Activated T-helper 2 cell treated with anti-CD3 and anti-CD28 coated beads, Interferon-gamma antibody, Interleukin-2, Interleukin-4, amounts not matched to agents 10 μg/mL and 5 μg/mL and 100 μg/mL, durations not matched to agents 14 hours and 24 hours and 36 hours (primary cell): ENCODE data around the gene LRPPRC. TPM values are rescaled to one million over a fixed set of nuclear protein-coding genes. Genes with fewer than 3 reads are reported as not detected.

Experiments
- DNase-seq: peaks from one replicate; pipeline ENCODE4 v3.0.0; 2021; ENCODE audit warnings: low spot score
- H3K27ac Mint-ChIP-seq: one replicate; pipeline ENCODE4 v1.8.0; 2021; ENCODE audit warnings: mixed read lengths
- H3K27me3 Mint-ChIP-seq: one replicate; pipeline ENCODE4 v1.8.0; 2021; ENCODE audit warnings: low read depth, mixed read lengths
- H3K36me3 Mint-ChIP-seq: one replicate; pipeline ENCODE4 v1.8.0; 2021; ENCODE audit warnings: low read depth, mixed read lengths
- H3K4me1 Mint-ChIP-seq: one replicate; pipeline ENCODE4 v1.8.0; 2021; ENCODE audit warnings: low read depth, mixed read lengths
- H3K4me3 Mint-ChIP-seq: one replicate; pipeline ENCODE4 v1.8.0; 2021; ENCODE audit warnings: low read depth, mild to moderate bottlenecking, moderate library complexity, mixed read lengths
- H3K9me3 Mint-ChIP-seq: one replicate; pipeline ENCODE4 v1.8.0; 2021; ENCODE audit warnings: mixed read lengths
- intact Hi-C: fragments of 100-400 bp; cut with micrococcal nuclease; formaldehyde crosslinking; loops from one replicate; pipeline ENCODE4 v1.15.1; 2023
- total RNA-seq: library from RNA; stranded (reverse); gene quantifications from 2 replicates; pipeline ENCODE4 v1.2.3, GENCODE V29; 2022

Gene LRPPRC
- total RNA-seq, 1 donor from 2014 or later: 161 TPM

- no peaks in the 10 kb centered on the region for H3K9me3 Mint-ChIP-seq
- intact Hi-C loops: no loop called here
- H3K4me1 Mint-ChIP-seq: no peaks in the 10 kb centered on the region
- H3K4me3 Mint-ChIP-seq: no peak overlapping the region
- no peak for DNase-seq
- peaks cover 3% of the 10 kb centered on the region for H3K27me3 Mint-ChIP-seq
- no peak overlapping the region for H3K27ac Mint-ChIP-seq
- H3K36me3 Mint-ChIP-seq: no peaks in the 10 kb centered on the region
Measured at GRCh38 chr2:43842866-43843226, 152.9 kb downstream of the LRPPRC start.

GRCh38 chr2:43841949-43842865 lies 153.6 kb downstream of the LRPPRC start:
- intact Hi-C loops: no loop called here
- Mint-ChIP-seq H3K27ac (no peak overlapping the region), H3K4me3 (no peak overlapping the region), H3K27me3 (peaks cover 3% of the 10 kb centered on the region), H3K36me3 (no peaks in the 10 kb centered on the region), H3K4me1 (no peaks in the 10 kb centered on the region), H3K9me3 (no peaks in the 10 kb centered on the region)
- DNase-seq: no peak

GRCh38 chr2:43840965-43841364 lies 154.8 kb downstream of the LRPPRC start:
- H3K27ac Mint-ChIP-seq: no peak overlapping the region
- H3K27me3 Mint-ChIP-seq: no peaks in the 10 kb centered on the region
- DNase-seq: no peak
- no peak overlapping the region for H3K4me3 Mint-ChIP-seq
- intact Hi-C loops: no loop called here
- H3K9me3 Mint-ChIP-seq: no peaks in the 10 kb centered on the region
- no peaks in the 10 kb centered on the region for H3K4me1 Mint-ChIP-seq
- no peaks in the 10 kb centered on the region for H3K36me3 Mint-ChIP-seq

GRCh38 chr2:43839776-43840564 lies 155.8 kb downstream of the LRPPRC start:
- Mint-ChIP-seq H3K9me3 (no peaks in the 10 kb centered on the region), H3K4me3 (no peak overlapping the region), H3K36me3 (no peaks in the 10 kb centered on the region), H3K27me3 (no peaks in the 10 kb centered on the region), H3K4me1 (no peaks in the 10 kb centered on the region), H3K27ac (no peak overlapping the region)
- intact Hi-C loops: no loop called here
- DNase-seq: no peak

GRCh38 chr2:43838560-43839267 lies 157.1 kb downstream of the LRPPRC start, which contains the start of the genes ABCG5 and ABCG8:
Gene ABCG5, minus strand, starts transcription at chr2:43838839. Its CDS starts 160 bp downstream, at chr2:43838679.
Gene ABCG8, plus strand, starts transcription at chr2:43838971. Its CDS starts 83 bp downstream, at chr2:43839054.
- Mint-ChIP-seq H3K4me3 (no peak within 1 kb of the TSS), H3K9me3 (no peaks in the 10 kb centered on the region), H3K27ac (no peak within 1 kb of the TSS), H3K4me1 (no peaks in the 10 kb centered on the region), H3K36me3 (no peaks in the 10 kb centered on the region), H3K27me3 (no peaks in the 10 kb centered on the region)
- no peak for DNase-seq
- intact Hi-C loops: no loop called here

- Mint-ChIP-seq H3K9me3 (no peaks in the 10 kb centered on the region), H3K4me1 (no peaks in the 10 kb centered on the region), H3K4me3 (no peak overlapping the region), H3K27me3 (no peaks in the 10 kb centered on the region), H3K27ac (no peak overlapping the region), H3K36me3 (no peaks in the 10 kb centered on the region)
- intact Hi-C loops: no loop called here
- no peak for DNase-seq
Measured at GRCh38 chr2:43837831-43838559, 157.8 kb downstream of the LRPPRC start.

GRCh38 chr2:43837033-43837432 lies 158.8 kb downstream of the LRPPRC start:
- Mint-ChIP-seq H3K27me3 (no peaks in the 10 kb centered on the region), H3K36me3 (no peaks in the 10 kb centered on the region), H3K9me3 (no peaks in the 10 kb centered on the region), H3K4me3 (no peak overlapping the region), H3K27ac (no peak overlapping the region), H3K4me1 (no peaks in the 10 kb centered on the region)
- intact Hi-C loops: no loop called here
- no peak for DNase-seq

Other genes with a start within 250 kb of the LRPPRC start
- 67.7 and 71.6 TPM in 2 replicates for gene DYNC2LI1, start 221.9 kb downstream of the LRPPRC start, total RNA-seq
- 0.14 TPM in 2 replicates for gene ABCG5, start 157.2 kb downstream of the LRPPRC start, total RNA-seq
- gene ABCG8, start 157.0 kb downstream of the LRPPRC start, total RNA-seq: 0.23 TPM in 2 replicates
- 43.6 and 45.9 TPM in 2 replicates for gene PPM1B, start 172.9 kb upstream of the LRPPRC start, total RNA-seq